SK-N-SH (cell line): ENCODE data around the gene RAVER1. TPM values are rescaled to one million over a fixed set of nuclear protein-coding genes. Genes with fewer than 3 reads are reported as not detected.

Source experiments
- CTCF ChIA-PET: fragments of 300-600, 350-600 bp; formaldehyde crosslinking; extraction: SDS; loops from one replicate; lab custom pipeline; 2021; lab: Yijun Ruan, JAX
- POLR2A ChIA-PET: fragments of 350-600 bp; sonication (Branson Sonifier 250); formaldehyde crosslinking; extraction: SDS; loops from one replicate; lab custom pipeline; 2020; ENCODE audit warnings: antibody characterized with exemption, inconsistent platforms; lab: Yijun Ruan, JAX
- DNase-seq: peaks from one replicate; pipeline ENCODE4 v3.0.0; 2012
- H2AFZ ChIP-seq: fragments of 200-600 bp; sonication (generic); 2 replicates; pipeline ENCODE4 v1.8.1; 2016; ENCODE audit warnings: antibody characterized with exemption, mild to moderate bottlenecking, low read depth
- H3F3A ChIP-seq: fragments of 200-600 bp; sonication (generic); replicated peaks from 2 replicates; pipeline ENCODE3; 2016; ENCODE audit warnings: antibody characterized with exemption, mild to moderate bottlenecking; ENCODE audit not compliant: insufficient read depth
- H3K27ac ChIP-seq, 2 experiments: fragments of 200-500 bp in 1 of 2; fragments of 200-600 bp in 1 of 2; sonication (Bioruptor generic) in 1 of 2; sonication (generic), shearing (Covaris generic) in 1 of 2; 2 replicates each; pipeline versions ENCODE4 v1.5.1 to v1.6.1; 2014 to 2016; ENCODE audit warnings: low read depth in 2 of 2, inconsistent platforms in 1 of 2, low read length in 1 of 2, mild to moderate bottlenecking in 1 of 2, mixed read lengths in 1 of 2
- H3K27me3 ChIP-seq: fragments of 200-600 bp; sonication (generic), shearing (Covaris generic); 2 replicates; pipeline ENCODE4 v1.6.1; 2016; ENCODE audit warnings: mixed run types; ENCODE audit not compliant: insufficient read depth
- H3K36me3 ChIP-seq, 2 experiments: fragments of 200-500 bp in 1 of 2; fragments of 200-600 bp in 1 of 2; sonication (Bioruptor generic) in 1 of 2; sonication (generic) in 1 of 2; replicated peaks in 1 of 2; 2 replicates each; pipeline versions ENCODE3 to v1.5.1; 2014 to 2016; ENCODE audit warnings: low read length in 1 of 2, mild to moderate bottlenecking in 1 of 2; ENCODE audit not compliant: insufficient read depth in 2 of 2, control insufficient read depth in 1 of 2
- H3K4me1 ChIP-seq, 2 experiments: fragments of 200-500 bp in 1 of 2; fragments of 200-600 bp in 1 of 2; sonication (Bioruptor generic) in 1 of 2; sonication (generic), shearing (Covaris generic) in 1 of 2; 2 replicates each; pipeline versions ENCODE4 v1.5.1 to v1.6.1; 2014 to 2016; ENCODE audit warnings: low read depth in 1 of 2, low read length in 1 of 2, mixed run types in 1 of 2; ENCODE audit not compliant: insufficient read depth in 2 of 2, control insufficient read depth in 1 of 2
- H3K4me2 ChIP-seq: fragments of 200-600 bp; sonication (generic), shearing (Covaris generic); 2 replicates; pipeline ENCODE4 v1.6.1; 2017; ENCODE audit warnings: mixed run types
- H3K4me3 ChIP-seq, 2 experiments: fragments of 200-500 bp in 1 of 2; fragments of 200-600 bp in 1 of 2; sonication (Bioruptor generic) in 1 of 2; sonication (generic), shearing (Covaris generic) in 1 of 2; 2 replicates each; pipeline versions ENCODE4 v1.5.1 to v1.8.1; 2014 to 2016; ENCODE audit warnings: low read depth in 2 of 2, inconsistent platforms in 1 of 2, low read length in 1 of 2, mild to moderate bottlenecking in 1 of 2, mixed read lengths in 1 of 2, moderate library complexity in 1 of 2
- H3K79me2 ChIP-seq: fragments of 200-600 bp; sonication (generic); 2 replicates; pipeline ENCODE4 v1.8.1; 2017; ENCODE audit warnings: mild to moderate bottlenecking; ENCODE audit not compliant: insufficient read depth
- H3K9ac ChIP-seq: fragments of 200-600 bp; sonication (generic); 2 replicates; pipeline ENCODE4 v1.6.1; 2017; ENCODE audit warnings: mixed run types
- H3K9me2 ChIP-seq: fragments of 200-600 bp; sonication (generic); 2 replicates; pipeline ENCODE4 v1.6.1; 2017; ENCODE audit warnings: mixed run types
- H3K9me3 ChIP-seq: fragments of 200-600 bp; sonication (generic); 2 replicates; pipeline ENCODE4 v1.6.1; 2017; ENCODE audit warnings: mixed run types, mild to moderate bottlenecking, moderate library complexity
- H4K20me1 ChIP-seq: fragments of 200-600 bp; sonication (generic); 2 replicates; pipeline ENCODE4 v1.6.1; 2017; ENCODE audit warnings: mild to moderate bottlenecking, mixed run types; ENCODE audit not compliant: insufficient read depth
- EZH2phosphoT487 ChIP-seq: fragments of 200-600 bp; sonication (generic); IDR thresholded peaks from 2 replicates; pipeline ENCODE4 v1.6.1; 2017; ENCODE audit warnings: low read depth, mixed run types, mild to moderate bottlenecking, antibody characterized with exemption, moderate library complexity, borderline replicate concordance
- FOXJ3 ChIP-seq: sonication (generic); formaldehyde crosslinking; IDR thresholded peaks from 2 replicates; pipeline ENCODE4 v1.5.1; 2020; ENCODE audit warnings: mild to moderate bottlenecking, missing genetic modification reagents
- FOXM1 ChIP-seq: IDR thresholded peaks from 2 replicates; pipeline ENCODE4 v1.4.0; 2012; ENCODE audit warnings: low read depth, mild to moderate bottlenecking
- GABPA ChIP-seq: IDR thresholded peaks from 2 replicates; pipeline ENCODE4 v1.4.0; 2012; ENCODE audit warnings: low read depth, mild to moderate bottlenecking
- IRF3 ChIP-seq: fragments of 150-350 bp; IDR thresholded peaks from 2 replicates; pipeline ENCODE4 v1.6.1; 2016; ENCODE audit warnings: mild to moderate bottlenecking, low read depth, low read length
- JUND ChIP-seq: IDR thresholded peaks from 2 replicates; pipeline ENCODE4 v1.4.0; 2012
- MAX ChIP-seq: IDR thresholded peaks from 2 replicates; pipeline ENCODE4 v1.4.0; 2012; ENCODE audit warnings: low read depth
- MEF2A ChIP-seq: IDR thresholded peaks from 2 replicates; pipeline ENCODE4 v1.4.0; 2012; ENCODE audit warnings: low read depth, borderline replicate concordance
- MXI1 ChIP-seq: IDR thresholded peaks from 2 replicates; pipeline ENCODE4 v1.6.1; 2012; ENCODE audit warnings: mild to moderate bottlenecking, low read depth, low read length, improper control_type of control experiment
- NFIC ChIP-seq: IDR thresholded peaks from 2 replicates; pipeline ENCODE4 v1.4.0; 2012; ENCODE audit warnings: borderline replicate concordance
- POLR2AphosphoS5 ChIP-seq: IDR thresholded peaks from 2 replicates; pipeline ENCODE4 v1.6.1; 2012; ENCODE audit warnings: low read depth, low read length
- RAD21 ChIP-seq: IDR thresholded peaks from 2 replicates; pipeline ENCODE4 v1.6.1; 2012; ENCODE audit warnings: mild to moderate bottlenecking, low read length
- RCOR1 ChIP-seq: fragments of 150-350 bp; IDR thresholded peaks from 2 replicates; pipeline ENCODE4 v1.6.1; 2017; ENCODE audit warnings: antibody characterized with exemption, low read length
- RFX5 ChIP-seq: IDR thresholded peaks from 2 replicates; pipeline ENCODE4 v1.6.1; 2012; ENCODE audit warnings: mild to moderate bottlenecking, improper control_type of control experiment, low read length
- RXRA ChIP-seq: IDR thresholded peaks from 2 replicates; pipeline ENCODE4 v1.4.0; 2012; ENCODE audit warnings: low read depth, mild to moderate bottlenecking, borderline replicate concordance
- SMC3 ChIP-seq: IDR thresholded peaks from 2 replicates; pipeline ENCODE4 v1.6.1; 2012; ENCODE audit warnings: low read depth, low read length, improper control_type of control experiment
- TAF1 ChIP-seq: IDR thresholded peaks from 2 replicates; pipeline ENCODE4 v1.6.1; 2012; ENCODE audit warnings: low read depth, mild to moderate bottlenecking, low read length, moderate library complexity, borderline replicate concordance
- YY1 ChIP-seq: IDR thresholded peaks from 2 replicates; pipeline ENCODE4 v1.4.0; 2012; ENCODE audit warnings: low read depth, mild to moderate bottlenecking
- WGBS: methylation state at CpG from one replicate; pipeline ENCODE4 v1.1.6; 2017; ENCODE audit warnings: low lambda C conversion rate; 5-methylcytosine and 5-hydroxymethylcytosine counted together
- polyA plus RNA-seq, 3 experiments: library from polyadenylated mRNA; depleted of rRNA; stranded (reverse); fragments of >200 nt; gene quantifications; 2 replicates each; pipeline ENCODE4 v1.2.3, GENCODE V29; 2012

RAVER1 gene
- polyA plus RNA-seq, 1 of the 3 experiments (the other 2 are of a cell fraction) = 8.2 TPM

GRCh38 chr19:10380313-10381102, 47.2 kb upstream of the RAVER1 start, which contains the start of gene TYK2 (continued):
- TF ChIP-seq MAX = peak; percentile 86
- TF ChIP-seq SMC3 = no peak
- peak; percentile 92 for TF ChIP-seq IRF3
- no peak for TF ChIP-seq RAD21
- no peak for TF ChIP-seq RCOR1
- TF ChIP-seq POLR2AphosphoS5 = peak; percentile 58; the same call in 1 of the 2 replicates
- TF ChIP-seq FOXM1 = no peak
- peak; percentile 84 for TF ChIP-seq MXI1
- peak; percentile 32 for TF ChIP-seq TAF1
- no peak for TF ChIP-seq EZH2phosphoT487
- TF ChIP-seq JUND = no peak

- H2AFZ ChIP-seq = peak overlapping the region; percentile 80; the same call in 1 of the 2 replicates
- TF ChIP-seq FOXJ3 (CRISPR knock-in tag) (no peak), RFX5 (no peak), NFIC (no peak), YY1 (no peak), RXRA (no peak), MXI1 (no peak), GABPA (no peak), MEF2A (no peak)
- H3K4me1 ChIP-seq = peaks cover 0 to 9% of the 10 kb centered on the region in 2 experiments; a peak in 1 of 4 replicates
- no peaks in the 10 kb centered on the region for H3K9me3 ChIP-seq
- no peak for DNase-seq
- peaks cover 14% of the 10 kb centered on the region for H3K79me2 ChIP-seq
- 2% methylated on average over 6 of the region's 10 CpGs for WGBS
- no peaks in the 10 kb centered on the region for H3K27me3 ChIP-seq
- peak overlapping the region; percentile 70 for H3K9ac ChIP-seq
- H3K4me3 ChIP-seq = peak overlapping the region; percentile 78 to 83
- peak overlapping the region; percentile 39 to 64; a peak in 3 of 4 replicates for H3K27ac ChIP-seq
- POLR2A ChIA-PET = interaction anchor here (0.6 to 1.6 kb wide), 7 partner anchors 9 to 121 kb away, joined by 3 to 15 read pairs (median 6); partner anchors contain the start of gene RAVER1
- peaks cover 3 to 4% of the 10 kb centered on the region in 2 experiments for H3K36me3 ChIP-seq
- CTCF ChIA-PET = interaction anchor here (1.5 to 20.2 kb wide), 5 partner anchors 9 to 130 kb away, joined by 4 to 596 read pairs (median 6); partner anchors contain the start of gene ICAM1
- peak overlapping the region; percentile 91 for H3K4me2 ChIP-seq
- H3K9me2 ChIP-seq = no peaks in the 10 kb centered on the region
- no peaks in the 10 kb centered on the region for H4K20me1 ChIP-seq
- no peaks in the 10 kb centered on the region for H3F3A ChIP-seq
These were observed 46.6 kb upstream of the RAVER1 start for GRCh38 chr19:10379880-10380312.
